Neural crest cell (in vitro differentiated cells): ENCODE results near the gene ITGAX. TPM values are rescaled to one million over a fixed set of nuclear protein-coding genes. Genes with fewer than 3 reads are reported as not detected.

Experiments
- DNase-seq: peaks from one replicate; pipeline ENCODE4 v3.0.0; 2021; ENCODE audit warnings: low read depth, mixed read lengths, low spot score
- H3K27ac Mint-ChIP-seq: one replicate; pipeline ENCODE4 v1.8.0; 2021; ENCODE audit warnings: mild to moderate bottlenecking, mixed read lengths; ENCODE audit not compliant: unreplicated experiment
- H3K27me3 Mint-ChIP-seq: 2 replicates; pipeline ENCODE4 v1.8.0; 2021; ENCODE audit warnings: low read depth, mild to moderate bottlenecking, mixed read lengths
- H3K36me3 Mint-ChIP-seq: 2 replicates; pipeline ENCODE4 v1.8.0; 2021; ENCODE audit warnings: low read depth, mild to moderate bottlenecking, mixed read lengths
- H3K4me1 Mint-ChIP-seq: 2 replicates; pipeline ENCODE4 v1.8.0; 2021; ENCODE audit warnings: mixed read lengths
- H3K4me3 Mint-ChIP-seq: one replicate; pipeline ENCODE4 v1.8.0; 2021; ENCODE audit warnings: mild to moderate bottlenecking, mixed read lengths
- H3K9me3 Mint-ChIP-seq: 2 replicates; pipeline ENCODE4 v1.8.0; 2021; ENCODE audit warnings: mixed read lengths
- CTCF ChIP-seq: fragments of 200-600 bp; sonication (generic); conservative IDR thresholded peaks from 2 replicates; pipeline ENCODE4 v1.5.0; 2021; ENCODE audit warnings: antibody characterized with exemption, mild to moderate bottlenecking
- total RNA-seq: library from RNA; stranded (reverse); gene quantifications from 2 replicates; pipeline ENCODE4 v1.2.1, GENCODE V29; 2021

ITGAX gene
- total RNA-seq, 1 donor from 2014 or later = not detected

DNA sequence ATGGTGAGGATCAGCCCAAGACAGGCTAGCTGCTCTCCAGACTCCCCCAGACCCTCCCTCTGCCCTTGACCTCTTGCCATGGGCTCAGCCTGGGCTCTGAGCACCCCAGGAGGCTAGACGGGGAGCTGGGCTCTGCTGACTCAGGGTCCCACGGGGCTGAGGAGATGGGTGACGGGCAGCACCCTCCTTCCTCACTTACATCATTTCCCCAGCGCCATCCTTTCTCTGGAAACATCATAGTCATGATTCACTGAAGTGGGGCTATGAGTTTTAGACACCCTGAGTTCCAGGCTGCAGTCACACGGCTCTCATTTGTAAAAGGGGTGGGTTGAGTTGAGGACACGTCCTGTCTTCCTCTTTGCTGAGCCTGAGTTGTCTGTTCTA is 3.0 kb upstream of the ITGAX start:
- Mint-ChIP-seq H3K9me3 (no peaks in the 10 kb centered on the region), H3K4me3 (no peak overlapping the region), H3K4me1 (no peaks in the 10 kb centered on the region), H3K27ac (no peak overlapping the region), H3K36me3 (no peaks in the 10 kb centered on the region), H3K27me3 (peaks cover 12% of the 10 kb centered on the region)
- DNase-seq = no peak
- TF ChIP-seq CTCF = no peak

- H3K27me3 Mint-ChIP-seq = peaks cover 12% of the 10 kb centered on the region
- H3K4me1 Mint-ChIP-seq = no peaks in the 10 kb centered on the region
- TF ChIP-seq CTCF = no peak
- H3K36me3 Mint-ChIP-seq = no peaks in the 10 kb centered on the region
- H3K4me3 Mint-ChIP-seq = no peak overlapping the region
- H3K27ac Mint-ChIP-seq = peak overlapping the region; percentile 19
- no peak for DNase-seq
- H3K9me3 Mint-ChIP-seq = no peaks in the 10 kb centered on the region
These were observed 2.4 kb upstream of the ITGAX start for GRCh38 chr16:31352376-31353115.

GRCh38 chr16:31355431-31356100 is 590 bp downstream of the ITGAX start:
- no peaks in the 10 kb centered on the region for H3K4me1 Mint-ChIP-seq
- H3K27me3 Mint-ChIP-seq = peaks cover 8% of the 10 kb centered on the region
- no peak for TF ChIP-seq CTCF
- no peak overlapping the region for H3K4me3 Mint-ChIP-seq
- H3K27ac Mint-ChIP-seq = peak overlapping the region; percentile 71
- no peak for DNase-seq
- no peaks in the 10 kb centered on the region for H3K9me3 Mint-ChIP-seq
- H3K36me3 Mint-ChIP-seq = no peaks in the 10 kb centered on the region

DNA sequence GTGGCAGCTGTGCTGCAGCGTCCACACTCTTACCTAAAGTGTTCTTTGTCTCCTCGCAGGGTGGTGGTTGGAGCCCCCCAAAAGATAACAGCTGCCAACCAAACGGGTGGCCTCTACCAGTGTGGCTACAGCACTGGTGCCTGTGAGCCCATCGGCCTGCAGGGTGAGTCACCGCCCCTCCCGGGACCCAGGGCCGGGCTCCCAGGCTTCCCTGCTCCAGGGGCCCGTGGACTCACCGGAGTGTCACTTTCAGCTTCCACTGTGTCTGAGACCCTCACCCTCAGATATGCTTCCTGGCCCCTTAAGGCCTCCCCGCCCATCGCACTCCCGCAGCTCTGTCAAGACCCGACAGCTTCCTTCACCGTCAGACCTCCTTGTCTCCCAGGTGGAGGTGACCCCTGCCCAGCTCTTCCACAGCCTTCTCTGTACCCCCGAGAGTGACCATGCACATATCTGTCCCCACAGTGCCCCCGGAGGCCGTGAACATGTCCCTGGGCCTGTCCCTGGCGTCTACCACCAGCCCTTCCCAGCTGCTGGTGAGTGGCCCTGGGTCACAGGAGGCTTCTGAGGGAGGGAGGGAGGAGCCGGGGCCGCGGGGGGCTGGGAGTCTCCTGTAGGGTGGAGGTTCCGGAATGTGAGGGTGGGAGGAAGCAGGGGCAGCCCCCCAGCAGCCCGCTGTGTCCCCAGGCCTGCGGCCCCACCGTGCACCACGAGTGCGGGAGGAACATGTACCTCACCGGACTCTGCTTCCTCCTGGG is 1.8 kb downstream of the ITGAX start:
- Mint-ChIP-seq H3K27me3 (peaks cover 8% of the 10 kb centered on the region), H3K4me1 (no peaks in the 10 kb centered on the region), H3K4me3 (no peak overlapping the region), H3K36me3 (no peaks in the 10 kb centered on the region), H3K27ac (peak overlapping the region; percentile 84), H3K9me3 (no peaks in the 10 kb centered on the region)
- DNase-seq = no peak
- TF ChIP-seq CTCF = no peak

DNA sequence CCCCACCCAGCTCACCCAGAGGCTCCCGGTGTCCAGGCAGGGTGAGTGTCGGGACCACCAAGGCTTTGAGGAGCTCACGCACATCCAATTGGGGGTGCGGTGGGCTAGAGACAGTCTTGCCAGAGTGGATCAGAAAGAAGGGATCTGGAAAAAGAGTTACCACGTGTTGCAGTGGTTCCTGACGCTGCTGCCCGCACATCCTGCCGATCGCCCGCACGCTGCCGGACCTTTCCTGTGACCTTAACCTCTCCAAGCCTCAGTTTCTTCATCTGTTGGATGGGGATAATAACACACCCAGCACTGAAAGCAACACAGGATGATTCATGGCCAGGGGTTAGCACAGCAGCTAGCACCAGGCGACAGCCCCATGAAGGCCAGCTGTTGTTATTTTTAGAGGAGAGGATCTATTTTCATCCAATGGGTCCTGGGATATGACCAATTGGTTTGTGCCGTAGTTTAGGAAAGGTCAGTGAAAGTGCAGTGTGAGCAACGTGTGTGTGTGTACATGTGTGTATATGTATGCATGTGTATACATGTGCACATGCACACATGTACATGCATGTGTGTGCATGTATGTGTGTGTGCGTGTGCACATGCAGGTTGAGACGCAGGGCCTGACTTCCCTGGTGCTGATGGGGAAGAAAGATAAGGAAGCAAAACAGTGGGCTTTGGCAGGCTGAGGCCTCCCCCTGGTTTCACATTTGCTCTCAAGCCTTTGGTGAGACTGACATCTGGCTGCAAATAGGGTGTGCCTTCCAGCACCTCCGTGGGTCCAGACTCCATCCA is 2.5 kb downstream of the ITGAX start:
- Mint-ChIP-seq H3K36me3 (no peaks in the 10 kb centered on the region), H3K4me3 (no peak overlapping the region), H3K27me3 (peaks cover 8% of the 10 kb centered on the region), H3K4me1 (no peaks in the 10 kb centered on the region), H3K27ac (no peak overlapping the region), H3K9me3 (no peaks in the 10 kb centered on the region)
- DNase-seq = no peak
- no peak for TF ChIP-seq CTCF
